Ectodermal cell (in vitro differentiated cells): ENCODE measurements around the gene TIMD4. TPM values are rescaled to one million over a fixed set of nuclear protein-coding genes. Genes with fewer than 3 reads are reported as not detected.
"Not testable (repeated sequence)": the region's sequence is repeated elsewhere in the genome, so short reads cannot be mapped to it uniquely, and the experiment has no call there.

Experiments
- H3K27ac ChIP-seq: 2 replicates; pipeline ENCODE4 v1.7.0; 2013; ENCODE audit warnings: mild to moderate bottlenecking, low read depth, low read length; ENCODE audit not compliant: insufficient read depth, poor library complexity, severe bottlenecking
- H3K27me3 ChIP-seq: 2 replicates; pipeline ENCODE4 v1.7.0; 2013; ENCODE audit warnings: mild to moderate bottlenecking, low read length; ENCODE audit not compliant: insufficient read depth, control insufficient read depth, poor library complexity, severe bottlenecking
- H3K36me3 ChIP-seq: one replicate; pipeline ENCODE4 v1.7.0; 2013; ENCODE audit warnings: low read length; ENCODE audit not compliant: control insufficient read depth, insufficient read depth
- H3K4me1 ChIP-seq: one replicate; pipeline ENCODE4 v1.7.0; 2013; ENCODE audit warnings: low read length; ENCODE audit not compliant: control insufficient read depth, insufficient read depth
- H3K4me3 ChIP-seq: 2 replicates; pipeline ENCODE4 v1.7.0; 2013; ENCODE audit warnings: low read depth, low read length, control low read depth; ENCODE audit not compliant: insufficient read depth
- H3K9me3 ChIP-seq: 2 replicates; pipeline ENCODE4 v1.7.0; 2013; ENCODE audit warnings: mild to moderate bottlenecking, low read length, moderate library complexity; ENCODE audit not compliant: control insufficient read depth
- WGBS, 2 experiments: methylation state at CpG; one replicate each; pipeline ENCODE4 v1.1.7; 2013; ENCODE audit warnings: missing lambda C conversion rate in 2 of 2; 5-methylcytosine and 5-hydroxymethylcytosine counted together
- polyA plus RNA-seq, 4 experiments: library from polyadenylated mRNA; stranded (reverse); fragments of 50-300 nt; gene quantifications; one replicate each; pipeline ENCODE4 v1.2.3, GENCODE V29; 2013

Gene TIMD4
- polyA plus RNA-seq (2013, experiment 1 of 4) = not detected
- not detected for polyA plus RNA-seq (2013, experiment 2 of 4)
- not detected for polyA plus RNA-seq (2013, experiment 3 of 4)
- polyA plus RNA-seq (2013, experiment 4 of 4) = not detected

GRCh38 chr5:156963125-156963524 lies at the start of gene TIMD4:
TSS of gene TIMD4 (minus strand) at chr5:156963226. CDS start at chr5:156963198, 28 bp downstream.
- Histone ChIP-seq H3K4me1 (no peaks in the 10 kb centered on the region), H3K9me3 (no peaks in the 10 kb centered on the region), H3K27ac (no peak within 1 kb of the TSS), H3K27me3 (no peaks in the 10 kb centered on the region), H3K36me3 (no peaks in the 10 kb centered on the region), H3K4me3 (no peak within 1 kb of the TSS)
- WGBS, 2 experiments = 94 to 95% methylated on average over 4 of the region's 4 CpGs

- H3K4me3 ChIP-seq = no peak overlapping the region
- 93% methylated on average over 2 of the region's 2 CpGs for WGBS, 2 experiments
These were observed 43.2 kb upstream of the TIMD4 start for GRCh38 chr5:157006262-157006661.

GRCh38 chr5:157004893-157005551 lies 42.0 kb upstream of the TIMD4 start:
- Histone ChIP-seq H3K4me1 (no peaks in the 10 kb centered on the region), H3K27ac (no peak overlapping the region)

More at GRCh38 chr5:157006262-157006661, 43.2 kb upstream of the TIMD4 start:
- H3K27ac ChIP-seq = no peak overlapping the region
- H3K36me3 ChIP-seq = no peaks in the 10 kb centered on the region
- H3K4me1 ChIP-seq = no peaks in the 10 kb centered on the region
- no peaks in the 10 kb centered on the region for H3K9me3 ChIP-seq
- H3K27me3 ChIP-seq = no peaks in the 10 kb centered on the region

GRCh38 chr5:156991714-156992113 lies 28.7 kb upstream of the TIMD4 start:
- Histone ChIP-seq H3K27ac (no peak overlapping the region), H3K9me3 (no peaks in the 10 kb centered on the region), H3K27me3 (no peaks in the 10 kb centered on the region), H3K36me3 (no peaks in the 10 kb centered on the region), H3K4me1 (no peaks in the 10 kb centered on the region), H3K4me3 (no peak overlapping the region)
- WGBS, 2 experiments = 96 to 97% methylated on average over 4 of the region's 4 CpGs

More at GRCh38 chr5:157004893-157005551, 42.0 kb upstream of the TIMD4 start:
- Histone ChIP-seq H3K36me3 (no peaks in the 10 kb centered on the region), H3K4me3 (no peak overlapping the region), H3K9me3 (no peaks in the 10 kb centered on the region), H3K27me3 (no peaks in the 10 kb centered on the region)

GRCh38 chr5:156984064-156984463 lies 21.0 kb upstream of the TIMD4 start:
- Histone ChIP-seq H3K4me1 (no peaks in the 10 kb centered on the region), H3K4me3 (no peak overlapping the region), H3K9me3 (no peaks in the 10 kb centered on the region), H3K27me3 (no peaks in the 10 kb centered on the region), H3K27ac (no peak overlapping the region), H3K36me3 (no peaks in the 10 kb centered on the region)
- WGBS, 2 experiments = 94 to 95% methylated on average over 9 of the region's 9 CpGs

- H3K27ac ChIP-seq = no peak overlapping the region
- H3K4me1 ChIP-seq = no peaks in the 10 kb centered on the region
These were observed 18.5 kb upstream of the TIMD4 start for GRCh38 chr5:156981481-156981880.

GRCh38 chr5:156974328-156974727 lies 11.3 kb upstream of the TIMD4 start:
- no peaks in the 10 kb centered on the region for H3K4me1 ChIP-seq
- no peaks in the 10 kb centered on the region for H3K27me3 ChIP-seq
- WGBS, 2 experiments = 95 to 96% methylated on average over 6 of the region's 6 CpGs
- no peaks in the 10 kb centered on the region for H3K36me3 ChIP-seq
- H3K27ac ChIP-seq = no peak overlapping the region
- no peaks in the 10 kb centered on the region for H3K9me3 ChIP-seq
- H3K4me3 ChIP-seq = no peak overlapping the region

More at GRCh38 chr5:156981481-156981880, 18.5 kb upstream of the TIMD4 start:
- Histone ChIP-seq H3K4me3 (no peak overlapping the region), H3K36me3 (no peaks in the 10 kb centered on the region), H3K27me3 (no peaks in the 10 kb centered on the region), H3K9me3 (no peaks in the 10 kb centered on the region)

- H3K27ac ChIP-seq = no peak overlapping the region
- no peaks in the 10 kb centered on the region for H3K4me1 ChIP-seq
- no peaks in the 10 kb centered on the region for H3K9me3 ChIP-seq
- no peaks in the 10 kb centered on the region for H3K27me3 ChIP-seq
- H3K36me3 ChIP-seq = no peaks in the 10 kb centered on the region
- 90 to 91% methylated on average over 3 of the region's 3 CpGs for WGBS, 2 experiments
- no peak overlapping the region for H3K4me3 ChIP-seq
These were observed 9.0 kb upstream of the TIMD4 start for GRCh38 chr5:156971848-156972525.

- WGBS, 2 experiments = 90 to 96% methylated on average over 3 of the region's 3 CpGs
- no peaks in the 10 kb centered on the region for H3K4me1 ChIP-seq
- H3K4me3 ChIP-seq = no peak overlapping the region
- H3K27me3 ChIP-seq = no peaks in the 10 kb centered on the region
- no peak overlapping the region for H3K27ac ChIP-seq
- no peaks in the 10 kb centered on the region for H3K9me3 ChIP-seq
- no peaks in the 10 kb centered on the region for H3K36me3 ChIP-seq
These were observed 8.4 kb upstream of the TIMD4 start for GRCh38 chr5:156971415-156971814.

- not testable (repeated sequence) for H3K4me1 ChIP-seq, H3K27ac ChIP-seq, H3K36me3 ChIP-seq, H3K27me3 ChIP-seq, H3K4me3 ChIP-seq, H3K9me3 ChIP-seq
- WGBS, 2 experiments = 91 to 96% methylated on average over 3 of the region's 3 CpGs
These were observed 4.4 kb upstream of the TIMD4 start for GRCh38 chr5:156967386-156967785.
